Testis (tissue), 2 donors: ENCODE data around the gene THY1.

Experiments used
- POLR2A ChIP-seq: fragments of 450-650 bp; IDR thresholded peaks from one replicate; pipeline ENCODE4 v1.6.1; 2017; ENCODE audit warnings: antibody characterized with exemption, mild to moderate bottlenecking, moderate library complexity
- TF ChIP-seq, protein P1 (sequence below), 3 experiments: fragments of 450-650 bp in 2 of 3; fragments of 200-600 bp in 1 of 3; sonication (generic) in 1 of 3; IDR thresholded peaks; one replicate each; pipeline ENCODE4 v1.5.1; 2016 to 2019; ENCODE audit warnings: antibody characterized with exemption in 3 of 3, mild to moderate bottlenecking in 2 of 3, moderate library complexity in 1 of 3

DNA sequence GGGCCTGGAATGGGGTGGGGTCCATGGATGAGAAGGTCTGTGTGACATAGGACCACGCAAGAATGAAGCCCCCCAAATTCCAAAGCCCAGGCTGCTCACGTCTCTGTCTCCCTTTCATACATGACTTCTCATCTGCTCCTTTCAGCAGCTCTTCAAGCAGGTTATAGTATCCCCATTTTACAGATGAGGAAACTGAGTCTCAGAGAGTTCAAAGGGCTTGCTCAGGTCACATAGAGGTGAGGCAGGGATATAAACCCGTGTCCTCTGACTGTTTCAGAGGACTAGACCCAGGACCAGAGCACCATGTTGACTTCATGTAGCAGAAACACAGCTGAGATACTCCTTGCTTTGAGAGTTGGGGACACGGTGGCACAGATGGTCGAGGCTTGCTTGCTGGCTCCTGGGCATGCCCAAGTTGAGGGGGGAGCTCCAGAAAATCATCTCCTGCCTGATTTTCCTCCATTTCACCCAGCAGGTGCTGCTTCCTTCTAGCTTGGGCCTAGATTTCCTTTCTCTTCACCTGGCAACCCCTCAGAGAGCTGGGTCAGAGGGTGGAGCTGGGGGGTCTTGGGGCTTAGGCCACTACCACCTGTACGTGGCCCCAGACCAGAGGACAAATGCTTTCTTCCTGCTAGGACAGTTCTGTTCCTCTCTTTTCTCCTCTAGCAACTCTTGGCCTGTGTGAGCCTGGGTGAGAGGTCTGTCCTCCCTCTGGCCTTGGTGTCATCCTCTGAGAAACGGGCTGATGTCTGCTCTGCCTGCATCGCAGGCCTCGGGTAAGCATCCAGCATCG, 24.1 kb upstream of the THY1 start:
- TF ChIP-seq, protein P1, sequence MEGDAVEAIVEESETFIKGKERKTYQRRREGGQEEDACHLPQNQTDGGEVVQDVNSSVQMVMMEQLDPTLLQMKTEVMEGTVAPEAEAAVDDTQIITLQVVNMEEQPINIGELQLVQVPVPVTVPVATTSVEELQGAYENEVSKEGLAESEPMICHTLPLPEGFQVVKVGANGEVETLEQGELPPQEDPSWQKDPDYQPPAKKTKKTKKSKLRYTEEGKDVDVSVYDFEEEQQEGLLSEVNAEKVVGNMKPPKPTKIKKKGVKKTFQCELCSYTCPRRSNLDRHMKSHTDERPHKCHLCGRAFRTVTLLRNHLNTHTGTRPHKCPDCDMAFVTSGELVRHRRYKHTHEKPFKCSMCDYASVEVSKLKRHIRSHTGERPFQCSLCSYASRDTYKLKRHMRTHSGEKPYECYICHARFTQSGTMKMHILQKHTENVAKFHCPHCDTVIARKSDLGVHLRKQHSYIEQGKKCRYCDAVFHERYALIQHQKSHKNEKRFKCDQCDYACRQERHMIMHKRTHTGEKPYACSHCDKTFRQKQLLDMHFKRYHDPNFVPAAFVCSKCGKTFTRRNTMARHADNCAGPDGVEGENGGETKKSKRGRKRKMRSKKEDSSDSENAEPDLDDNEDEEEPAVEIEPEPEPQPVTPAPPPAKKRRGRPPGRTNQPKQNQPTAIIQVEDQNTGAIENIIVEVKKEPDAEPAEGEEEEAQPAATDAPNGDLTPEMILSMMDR (IDR thresholded peaks at IDR 0.05), result no peak
- TF ChIP-seq POLR2A, result no peak
